ENCODE measurements around the gene MCCC2. TPM values are rescaled to one million over a fixed set of nuclear protein-coding genes. Genes with fewer than 3 reads are reported as not detected.

Gene MCCC2
- total RNA-seq, 1 donor, result 28.2 TPM

DNA sequence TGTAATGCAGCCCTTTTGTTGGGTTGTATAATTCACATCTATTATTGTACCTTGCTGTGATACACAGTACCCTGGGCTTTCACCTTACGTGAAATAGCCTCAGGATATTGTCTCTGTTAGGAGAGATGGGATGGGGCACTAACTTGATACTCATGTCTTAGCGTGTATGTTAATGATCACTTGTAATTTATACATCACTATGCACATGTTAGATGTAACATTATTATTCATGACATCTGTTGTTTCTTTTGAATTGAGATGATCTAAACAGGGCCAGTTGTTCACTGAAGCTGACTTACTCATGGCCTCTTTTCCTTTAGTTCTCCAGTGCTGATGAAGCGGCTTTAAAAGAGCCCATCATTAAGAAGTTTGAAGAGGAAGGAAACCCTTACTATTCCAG lies 65.2 kb downstream of the MCCC2 start:
- Histone ChIP-seq H3K27me3 (ENCODE audit: insufficient read depth, low read length) (no peaks in the 10 kb centered on the region), H3K27ac (ENCODE audit: low read depth, low read length) (no peak overlapping the region), H2AFZ (ENCODE audit: low read length) (no peak overlapping the region), H3K4me1 (ENCODE audit: insufficient read depth, low read length) (no peaks in the 10 kb centered on the region), H4K20me1 (ENCODE audit: insufficient read depth, low read length) (no peaks in the 10 kb centered on the region), H3K4me2 (ENCODE audit: insufficient read depth, low read length) (no peak overlapping the region), H3K9me3 (ENCODE audit: low read depth, low read length) (no peaks in the 10 kb centered on the region), H3K36me3 (ENCODE audit: insufficient read depth, low read length) (peaks cover 8% of the 10 kb centered on the region), H3K79me2 (ENCODE audit: insufficient read depth, low read length) (no peaks in the 10 kb centered on the region), H3K4me3 (ENCODE audit: insufficient read depth, low read length) (no peak overlapping the region)
- TF ChIP-seq CTCF (IDR thresholded peaks at IDR 0.05; ENCODE audit: extremely low read depth, low read depth, low read length), result no peak
- no peak for DNase-seq (ENCODE audit: insufficient read length, low spot score, missing footprints)

- Histone ChIP-seq H3K4me3 (ENCODE audit: insufficient read depth, low read length) (no peak overlapping the region), H4K20me1 (ENCODE audit: insufficient read depth, low read length) (no peaks in the 10 kb centered on the region), H3K4me1 (ENCODE audit: insufficient read depth, low read length) (no peaks in the 10 kb centered on the region), H3K9me3 (ENCODE audit: low read depth, low read length) (no peaks in the 10 kb centered on the region), H3K36me3 (ENCODE audit: insufficient read depth, low read length) (peaks cover 8% of the 10 kb centered on the region), H3K27ac (ENCODE audit: low read depth, low read length) (no peak overlapping the region), H3K79me2 (ENCODE audit: insufficient read depth, low read length) (no peaks in the 10 kb centered on the region), H3K4me2 (ENCODE audit: insufficient read depth, low read length) (no peak overlapping the region), H3K27me3 (ENCODE audit: insufficient read depth, low read length) (no peaks in the 10 kb centered on the region), H2AFZ (ENCODE audit: low read length) (no peak overlapping the region)
- no peak for TF ChIP-seq CTCF (IDR thresholded peaks at IDR 0.05; ENCODE audit: extremely low read depth, low read depth, low read length)
- no peak for DNase-seq (ENCODE audit: insufficient read length, low spot score, missing footprints)
These were observed 65.8 kb downstream of the MCCC2 start for GRCh38 chr5:71652803-71653543.

GRCh38 chr5:71658916-71659662 lies 71.9 kb downstream of the MCCC2 start:
- TF ChIP-seq CTCF (IDR thresholded peaks at IDR 0.05; ENCODE audit: extremely low read depth, low read depth, low read length), result peak; percentile 30
- Histone ChIP-seq H2AFZ (ENCODE audit: low read length) (no peak overlapping the region), H3K4me3 (ENCODE audit: insufficient read depth, low read length) (no peak overlapping the region), H4K20me1 (ENCODE audit: insufficient read depth, low read length) (no peaks in the 10 kb centered on the region), H3K27me3 (ENCODE audit: insufficient read depth, low read length) (no peaks in the 10 kb centered on the region), H3K9me3 (ENCODE audit: low read depth, low read length) (no peaks in the 10 kb centered on the region), H3K4me2 (ENCODE audit: insufficient read depth, low read length) (no peak overlapping the region), H3K36me3 (ENCODE audit: insufficient read depth, low read length) (no peaks in the 10 kb centered on the region), H3K27ac (ENCODE audit: low read depth, low read length) (no peak overlapping the region), H3K79me2 (ENCODE audit: insufficient read depth, low read length) (no peaks in the 10 kb centered on the region), H3K4me1 (ENCODE audit: insufficient read depth, low read length) (no peaks in the 10 kb centered on the region)
- DNase-seq (ENCODE audit: insufficient read length, low spot score, missing footprints), result no peak

GRCh38 chr5:71662381-71662780 lies 75.2 kb downstream of the MCCC2 start:
- DNase-seq (ENCODE audit: insufficient read length, low spot score, missing footprints), result no peak
- H3K4me2 ChIP-seq (ENCODE audit: insufficient read depth, low read length), result no peak overlapping the region
- no peaks in the 10 kb centered on the region for H4K20me1 ChIP-seq (ENCODE audit: insufficient read depth, low read length)
- H3K27ac ChIP-seq (ENCODE audit: low read depth, low read length), result no peak overlapping the region
- no peaks in the 10 kb centered on the region for H3K27me3 ChIP-seq (ENCODE audit: insufficient read depth, low read length)
- H3K36me3 ChIP-seq (ENCODE audit: insufficient read depth, low read length), result no peaks in the 10 kb centered on the region
- H3K4me1 ChIP-seq (ENCODE audit: insufficient read depth, low read length), result no peaks in the 10 kb centered on the region
- H2AFZ ChIP-seq (ENCODE audit: low read length), result no peak overlapping the region
- no peak overlapping the region for H3K4me3 ChIP-seq (ENCODE audit: insufficient read depth, low read length)
- H3K79me2 ChIP-seq (ENCODE audit: insufficient read depth, low read length), result no peaks in the 10 kb centered on the region
- TF ChIP-seq CTCF (IDR thresholded peaks at IDR 0.05; ENCODE audit: extremely low read depth, low read depth, low read length), result no peak
- no peaks in the 10 kb centered on the region for H3K9me3 ChIP-seq (ENCODE audit: low read depth, low read length)

All from osteoblast (primary cell).